HG02642 (cell line): ENCODE data around the gene PRKN.

Experiments
- ATAC-seq: cut with Tn5 transposase; IDR thresholded peaks from one replicate; pipeline ENCODE4 v1.9.1; 2021; ENCODE audit warnings: mild to moderate bottlenecking; ENCODE audit not compliant: unreplicated experiment, poor library complexity

Gene PRKN

DNA sequence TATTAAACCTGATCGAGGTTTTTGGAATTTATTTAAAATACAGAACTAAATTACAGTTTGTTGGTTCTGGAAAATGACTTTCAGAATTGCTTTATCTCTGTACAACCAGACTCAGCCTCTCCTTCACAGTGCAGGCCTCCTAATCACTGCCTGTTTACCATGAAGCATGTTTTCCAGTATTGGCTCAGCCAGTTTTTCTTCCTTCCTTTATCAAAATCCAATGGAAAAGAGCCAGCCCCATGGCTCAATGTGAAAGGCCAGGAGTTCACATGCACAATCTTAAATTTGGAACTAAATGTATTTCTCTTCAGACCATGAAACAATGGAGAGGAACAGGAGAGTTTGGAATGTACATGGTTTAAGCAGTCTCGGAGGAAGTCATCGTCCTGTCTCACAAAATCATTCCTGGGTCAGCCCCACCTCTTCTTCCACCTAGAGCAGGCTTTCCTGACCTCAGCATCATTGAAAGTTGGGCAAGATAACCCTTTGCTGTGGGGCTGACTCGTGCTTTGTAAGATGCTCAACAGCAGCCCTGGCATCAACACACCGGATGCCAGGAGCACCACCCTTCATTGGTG lies 772.8 kb downstream of the PRKN start:
- no peak for ATAC-seq

DNA sequence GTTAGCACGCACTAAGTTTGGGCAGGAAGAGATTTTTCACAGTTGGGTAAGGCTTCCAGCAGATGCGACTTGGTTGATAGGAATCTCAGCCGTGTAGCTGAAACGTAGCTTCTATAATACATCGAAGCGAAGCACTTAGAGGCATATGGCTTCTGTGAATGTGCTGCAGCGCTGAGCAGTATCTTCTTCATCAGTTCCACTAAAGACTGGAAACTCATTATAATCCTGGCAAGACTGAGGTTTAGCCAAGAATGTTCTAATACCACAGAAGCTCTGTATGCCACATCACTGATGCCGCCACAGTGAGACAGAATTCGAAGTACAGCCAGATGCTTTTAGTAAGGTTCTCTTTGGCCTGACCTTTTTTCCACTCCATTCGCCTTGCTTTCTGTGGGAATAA lies 773.5 kb downstream of the PRKN start:
- ATAC-seq, result no peak

- ATAC-seq, result no peak
These were observed 776.4 kb downstream of the PRKN start for GRCh38 chr6:161951126-161951525.

DNA sequence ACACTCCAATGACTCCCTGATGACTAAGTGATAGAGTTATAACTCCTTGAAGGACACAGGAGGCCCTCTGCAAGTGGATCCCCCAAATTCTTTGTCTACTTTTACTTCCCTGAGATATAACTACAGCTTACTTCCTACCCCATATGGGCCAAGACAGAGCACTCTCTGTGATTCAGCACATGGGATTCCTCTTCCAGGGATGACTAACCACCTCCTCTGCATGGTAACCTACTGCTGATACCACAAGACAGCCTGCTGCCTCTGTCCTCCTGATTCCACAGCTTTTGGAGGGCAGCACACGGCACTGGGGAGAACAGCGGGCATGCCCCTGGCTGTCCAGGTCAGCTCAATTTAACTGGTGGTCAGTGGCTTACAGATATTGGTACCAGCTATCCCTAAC lies 778.0 kb downstream of the PRKN start:
- no peak for ATAC-seq

DNA sequence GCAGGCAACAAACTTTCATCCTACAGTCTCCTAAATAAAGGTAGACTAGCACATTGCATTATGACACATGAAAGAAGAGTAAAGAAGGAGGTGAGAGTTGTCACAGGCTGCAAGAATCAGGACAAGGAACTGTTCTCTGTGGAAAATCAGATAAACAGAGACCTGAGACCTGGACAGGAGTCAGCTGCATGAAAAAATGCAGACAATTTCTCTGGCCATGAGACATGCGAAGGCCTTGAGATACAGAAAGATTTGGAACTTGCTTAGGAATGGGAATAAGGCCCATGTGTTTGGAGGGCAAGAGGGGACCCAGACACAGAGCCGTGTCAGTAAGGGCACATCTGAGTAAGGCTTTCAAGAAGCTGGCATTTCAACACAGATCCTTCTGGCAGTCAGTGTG lies 779.1 kb downstream of the PRKN start:
- no peak for ATAC-seq

DNA sequence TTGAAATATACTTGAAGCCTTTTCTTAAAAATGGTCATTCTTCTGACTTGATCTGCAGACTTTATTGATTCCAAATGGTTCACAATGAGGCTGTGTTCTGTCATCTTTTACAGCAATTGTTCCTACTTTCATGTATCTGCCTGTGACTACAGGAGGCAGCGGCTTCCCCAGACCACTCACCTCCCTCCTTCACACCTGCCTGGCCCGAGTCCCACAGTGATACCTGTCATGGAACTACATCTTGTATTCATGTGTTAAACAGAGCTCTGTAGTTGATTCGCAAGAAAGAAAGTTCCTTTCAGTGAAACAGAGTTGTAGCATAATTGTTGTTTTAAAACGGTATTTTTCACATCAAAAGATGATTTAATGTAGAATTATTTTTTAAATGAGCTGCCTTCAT lies 780.2 kb downstream of the PRKN start:
- no peak for ATAC-seq

DNA sequence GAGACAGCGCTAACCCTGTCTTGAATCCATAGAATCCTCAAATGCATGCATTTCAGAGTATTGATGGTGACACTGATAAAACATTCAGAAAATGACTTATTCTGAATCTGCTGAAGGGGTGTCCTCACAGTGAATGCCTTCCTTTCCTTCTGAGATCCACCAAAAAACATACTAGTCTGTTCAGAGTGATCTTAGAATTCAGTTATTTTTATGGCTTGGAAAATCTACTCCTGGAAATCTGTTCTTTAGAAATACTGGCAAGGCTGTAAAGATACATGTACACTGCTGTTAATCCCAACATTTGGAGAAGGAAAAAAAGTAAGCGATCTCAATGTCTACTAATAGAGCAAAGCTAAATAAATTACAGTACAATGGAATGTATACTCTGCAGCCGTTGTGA lies 781.1 kb downstream of the PRKN start:
- no peak for ATAC-seq

DNA sequence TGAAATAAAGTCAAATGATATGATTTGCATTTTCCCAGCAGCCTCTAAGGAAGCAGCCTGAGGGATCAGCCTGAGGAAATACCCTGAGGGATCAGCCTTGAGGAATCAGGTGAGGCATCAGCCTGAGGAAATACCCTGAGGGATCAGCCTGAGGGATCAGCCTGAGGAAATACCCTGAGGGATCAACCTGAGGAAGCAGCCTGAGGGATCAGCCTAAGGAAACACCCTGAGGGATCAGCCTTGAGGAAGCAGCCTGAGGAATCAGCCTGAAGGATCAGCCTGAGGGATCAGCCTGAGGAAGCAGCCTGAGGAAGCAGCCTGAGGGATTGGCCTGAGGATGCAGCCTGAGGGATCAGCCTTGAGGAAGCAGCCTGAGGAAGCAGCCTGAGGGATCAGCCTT lies 784.0 kb downstream of the PRKN start:
- no peak for ATAC-seq

- no peak for ATAC-seq
These were observed 786.0 kb downstream of the PRKN start for GRCh38 chr6:161941565-161941964.

DNA sequence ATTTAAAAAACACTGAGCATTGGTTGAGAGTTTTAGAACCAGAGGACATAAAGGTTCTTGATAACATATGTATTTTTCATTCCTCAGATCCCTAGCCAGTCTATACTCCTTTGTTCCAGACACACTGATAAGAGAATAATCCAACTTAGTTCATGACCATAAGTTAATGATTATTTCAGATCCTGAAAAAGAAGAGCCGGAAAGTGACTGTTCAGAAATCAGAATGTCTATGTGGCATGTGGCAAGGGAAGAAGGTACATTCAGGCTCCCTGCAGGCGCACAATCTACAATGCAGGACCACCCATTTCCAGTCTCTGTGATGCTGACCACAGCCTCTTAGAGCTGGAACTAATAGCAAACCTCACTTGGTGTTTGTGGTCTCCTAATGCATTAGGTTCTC lies 787.0 kb downstream of the PRKN start:
- ATAC-seq, result no peak

- ATAC-seq, result no peak
These were observed 801.2 kb downstream of the PRKN start for GRCh38 chr6:161926324-161926723.

DNA sequence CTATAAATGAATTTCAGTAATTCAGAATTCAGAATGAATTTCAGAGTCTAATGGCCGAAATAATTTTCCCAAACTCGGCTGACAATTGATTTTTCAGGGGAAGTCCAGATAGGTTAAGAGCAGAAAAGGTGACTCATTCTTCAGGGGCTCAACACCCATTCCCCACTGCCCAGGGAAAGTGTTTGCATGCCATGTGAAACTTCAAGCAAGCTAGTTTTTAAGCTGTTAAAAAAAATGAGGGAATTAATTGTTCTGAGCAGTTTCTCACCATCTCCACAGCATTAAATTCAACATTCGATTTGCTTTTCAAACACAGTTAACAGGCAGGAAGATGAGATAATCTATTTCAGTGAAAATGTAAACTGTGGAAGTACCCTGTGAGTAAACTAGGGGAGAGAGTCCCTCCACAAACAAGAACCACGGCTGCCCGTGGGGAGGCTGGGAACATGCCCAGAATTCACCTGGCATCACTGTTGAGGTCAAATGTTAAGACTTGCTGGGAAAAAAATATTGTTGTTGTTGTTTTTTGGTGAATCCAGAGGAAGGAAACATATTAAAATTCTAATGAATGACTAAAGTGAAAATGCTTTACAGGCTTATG lies 803.0 kb downstream of the PRKN start:
- no peak for ATAC-seq

GRCh38 chr6:161922631-161923119 lies 804.9 kb downstream of the PRKN start:
- ATAC-seq, result no peak

DNA sequence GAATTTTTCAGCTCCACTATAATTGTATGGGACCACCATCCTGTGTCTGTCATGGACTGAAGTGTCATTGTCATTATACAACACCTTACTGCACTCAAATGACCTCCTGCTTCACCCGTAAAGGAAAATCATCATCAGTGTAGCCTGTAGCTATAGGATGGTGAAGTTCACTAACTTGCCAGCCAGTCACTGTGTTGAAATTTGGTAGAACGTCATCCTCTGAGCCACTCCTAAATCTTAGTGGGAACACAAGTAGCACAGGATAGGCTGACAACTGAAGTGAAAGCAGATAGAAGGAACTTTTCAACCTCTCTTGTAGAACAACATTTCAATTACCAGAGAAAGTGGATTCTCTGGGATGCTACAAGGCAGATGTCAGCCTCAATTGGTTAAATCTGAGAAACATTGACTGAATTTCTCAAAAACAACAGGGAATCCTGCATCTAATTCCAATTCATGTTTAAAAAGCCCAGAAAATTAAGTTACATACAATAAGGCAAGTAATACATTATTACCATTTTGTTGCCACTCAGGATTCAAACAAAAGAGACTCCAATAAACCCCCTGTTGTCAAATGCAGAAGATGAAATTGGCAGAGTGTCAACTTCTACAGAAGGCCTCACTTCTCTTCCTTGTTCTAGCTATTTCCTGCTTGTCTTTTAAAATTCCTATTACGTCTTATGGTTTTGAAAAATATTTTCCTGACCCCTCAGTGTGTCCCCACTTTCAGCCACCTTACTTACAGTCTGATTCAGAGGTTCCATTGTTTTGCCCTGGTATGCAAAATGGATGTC lies 805.8 kb downstream of the PRKN start:
- no peak for ATAC-seq

- ATAC-seq, result no peak
These were observed 807.9 kb downstream of the PRKN start for GRCh38 chr6:161919691-161920090.

GRCh38 chr6:161918628-161919205 lies 808.8 kb downstream of the PRKN start:
- ATAC-seq, result no peak

DNA sequence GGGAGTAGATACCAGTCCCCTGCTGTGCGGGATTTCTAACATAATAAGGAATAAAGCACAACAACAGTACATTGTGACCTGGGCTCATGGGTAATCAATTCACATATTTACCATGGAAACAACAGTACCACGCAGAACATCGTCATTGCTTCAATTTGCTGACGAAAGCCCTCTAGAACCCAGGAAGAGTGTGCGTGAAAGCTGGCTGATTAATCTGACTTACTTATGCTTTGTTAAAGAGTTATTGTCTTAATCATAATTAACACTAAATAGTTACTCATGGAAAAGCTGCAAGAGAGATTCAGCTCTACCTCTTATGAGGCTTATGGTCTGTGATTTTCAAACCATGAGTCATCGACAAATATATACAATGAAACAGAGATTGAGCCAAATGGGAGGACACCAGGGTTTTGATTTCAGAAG lies 809.4 kb downstream of the PRKN start:
- no peak for ATAC-seq

- no peak for ATAC-seq
These were observed 809.9 kb downstream of the PRKN start for GRCh38 chr6:161917645-161918044.

- ATAC-seq, result no peak
These were observed 812.1 kb downstream of the PRKN start for GRCh38 chr6:161915456-161915964.

DNA sequence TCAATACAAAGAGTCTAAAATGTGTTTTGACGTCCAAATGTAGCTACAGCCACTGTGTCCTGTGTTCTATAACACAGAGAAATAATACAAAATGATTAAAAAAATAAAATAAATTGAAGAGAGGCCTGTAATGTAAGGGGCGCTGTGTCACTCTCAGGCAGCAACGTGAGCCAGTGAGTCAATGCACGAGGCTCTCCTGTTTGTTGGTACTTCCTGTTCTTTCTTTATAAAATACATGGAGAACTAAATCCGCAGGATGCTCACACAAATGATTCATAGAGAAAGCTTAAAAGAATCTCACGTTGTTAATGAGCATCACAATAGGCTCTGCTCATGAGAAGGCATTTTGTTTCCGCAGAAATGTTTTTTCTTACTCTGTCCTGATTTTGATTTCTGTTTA lies 818.7 kb downstream of the PRKN start:
- ATAC-seq, result no peak

DNA sequence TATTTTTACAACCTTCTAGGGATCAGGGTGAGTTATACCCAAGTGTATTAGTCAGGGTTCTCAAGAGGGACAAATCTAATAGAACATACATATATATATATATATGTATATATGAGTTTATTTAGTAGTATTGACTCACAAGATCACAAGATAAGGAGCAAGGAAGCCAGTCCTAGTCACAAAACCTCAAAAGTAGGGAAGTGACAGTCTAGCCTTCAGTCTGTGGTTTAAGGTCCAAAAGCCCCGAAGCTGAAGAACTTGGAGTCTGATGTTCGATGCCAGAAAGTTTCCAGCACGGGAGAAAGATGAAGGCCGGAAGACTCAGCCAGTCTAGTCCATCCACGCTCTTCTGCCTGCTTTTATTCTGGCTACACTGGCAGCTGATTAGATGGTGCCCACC lies 821.0 kb downstream of the PRKN start:
- no peak for ATAC-seq
